Hepatocyte (in vitro differentiated cells): ENCODE data around the gene ATAT1. TPM values are rescaled to one million over a fixed set of nuclear protein-coding genes. Genes with fewer than 3 reads are reported as not detected.

Experiments used
- DNase-seq: peaks from one replicate; pipeline ENCODE4 v3.0.0-alpha.2; 2016; ENCODE audit warnings: low spot score
- H2AFZ ChIP-seq: fragments of 200-600 bp; sonication (generic); 2 replicates; pipeline ENCODE4 v1.6.0; 2016; ENCODE audit warnings: antibody characterized with exemption, mild to moderate bottlenecking
- H3K27ac ChIP-seq: fragments of 200-600 bp; sonication (generic); 2 replicates; pipeline ENCODE4 v1.5.1; 2016; ENCODE audit warnings: mild to moderate bottlenecking
- H3K27me3 ChIP-seq: fragments of 200-600 bp; sonication (generic); 2 replicates; pipeline ENCODE4 v1.6.1; 2016
- H3K36me3 ChIP-seq: fragments of 200-600 bp; sonication (generic); replicated peaks from 2 replicates; pipeline ENCODE4 v1.5.1; 2016; ENCODE audit warnings: low read depth; ENCODE audit not compliant: insufficient read depth
- H3K4me1 ChIP-seq: fragments of 200-600 bp; sonication (generic); 2 replicates; pipeline ENCODE4 v1.5.1; 2016; ENCODE audit warnings: mild to moderate bottlenecking, moderate library complexity; ENCODE audit not compliant: insufficient read depth
- H3K4me2 ChIP-seq: fragments of 200-600 bp; sonication (generic); 2 replicates; pipeline ENCODE4 v1.6.0; 2016
- H3K4me3 ChIP-seq: fragments of 200-600 bp; sonication (generic); 2 replicates; pipeline ENCODE4 v1.5.1; 2016; ENCODE audit warnings: mild to moderate bottlenecking
- H3K79me2 ChIP-seq: fragments of 200-600 bp; sonication (generic); 2 replicates; pipeline ENCODE4 v1.6.0; 2017; ENCODE audit warnings: mild to moderate bottlenecking
- H3K9me2 ChIP-seq: fragments of 200-600 bp; sonication (generic); replicated peaks from 2 replicates; pipeline ENCODE4 v1.6.0; 2017; ENCODE audit warnings: mild to moderate bottlenecking; ENCODE audit not compliant: insufficient read depth
- H3K9me3 ChIP-seq: fragments of 200-600 bp; sonication (generic); 2 replicates; pipeline ENCODE4 v1.5.1; 2016; ENCODE audit warnings: low read depth, mild to moderate bottlenecking
- H4K20me1 ChIP-seq: fragments of 200-600 bp; sonication (generic); 2 replicates; pipeline ENCODE4 v1.6.0; 2016; ENCODE audit warnings: mild to moderate bottlenecking; ENCODE audit not compliant: insufficient read depth, poor library complexity, severe bottlenecking
- EZH2 ChIP-seq: fragments of 200-600 bp; sonication (generic); IDR thresholded peaks from 2 replicates; pipeline ENCODE4 v1.6.1; 2016; ENCODE audit warnings: antibody characterized with exemption, mild to moderate bottlenecking, borderline replicate concordance
- EZH2phosphoT487 ChIP-seq: fragments of 200-600 bp; sonication (generic); IDR thresholded peaks from one replicate; pipeline ENCODE4 v1.6.1; 2018; ENCODE audit warnings: antibody characterized with exemption, mild to moderate bottlenecking, low read depth, moderate library complexity; ENCODE audit not compliant: unreplicated experiment, severe bottlenecking
- WGBS: methylation state at CpG from one replicate; pipeline ENCODE4 v1.1.6; 2016; ENCODE audit warnings: low lambda C conversion rate; ENCODE audit errors: missing lambda C conversion rate; 5-methylcytosine and 5-hydroxymethylcytosine counted together
- polyA plus RNA-seq: library from polyadenylated mRNA; unstranded; fragments of >200 nt; fragmentation: Nextera tagmentation; extraction: Ambion mirVana; gene quantifications from 2 replicates; pipeline ENCODE4 v1.2.1, GENCODE V29; 2016
- total RNA-seq: library from RNA; depleted of rRNA; stranded (reverse); fragments of >200 nt; gene quantifications from 2 replicates; pipeline ENCODE4 v1.2.3, GENCODE V29; 2014
- TF ChIP-seq, protein P1 (sequence below): fragments of 200-600 bp; sonication (generic); IDR thresholded peaks from 2 replicates; pipeline ENCODE4 v1.5.1; 2016; ENCODE audit warnings: antibody characterized with exemption, mild to moderate bottlenecking; ENCODE audit not compliant: poor library complexity

ATAT1 gene
- total and polyA plus RNA-seq, 2 experiments from 2014 or later, result 7.0 to 18.3 TPM

GRCh38 chr6:30613251-30614043, 13.2 kb upstream of the ATAT1 start:
- peak overlapping the region; percentile 79 for H3K4me2 ChIP-seq
- peaks cover 24% of the 10 kb centered on the region for H4K20me1 ChIP-seq
- H3K27me3 ChIP-seq, result no peaks in the 10 kb centered on the region
- H3K9me2 ChIP-seq, result no peaks in the 10 kb centered on the region
- no peaks in the 10 kb centered on the region for H3K9me3 ChIP-seq
- DNase-seq, result no peak
- peaks cover 36% of the 10 kb centered on the region for H3K79me2 ChIP-seq
- peak overlapping the region; percentile 87 for H3K27ac ChIP-seq
- H3K4me3 ChIP-seq, result no peak overlapping the region
- TF ChIP-seq EZH2phosphoT487, result no peak
- TF ChIP-seq, protein P1, sequence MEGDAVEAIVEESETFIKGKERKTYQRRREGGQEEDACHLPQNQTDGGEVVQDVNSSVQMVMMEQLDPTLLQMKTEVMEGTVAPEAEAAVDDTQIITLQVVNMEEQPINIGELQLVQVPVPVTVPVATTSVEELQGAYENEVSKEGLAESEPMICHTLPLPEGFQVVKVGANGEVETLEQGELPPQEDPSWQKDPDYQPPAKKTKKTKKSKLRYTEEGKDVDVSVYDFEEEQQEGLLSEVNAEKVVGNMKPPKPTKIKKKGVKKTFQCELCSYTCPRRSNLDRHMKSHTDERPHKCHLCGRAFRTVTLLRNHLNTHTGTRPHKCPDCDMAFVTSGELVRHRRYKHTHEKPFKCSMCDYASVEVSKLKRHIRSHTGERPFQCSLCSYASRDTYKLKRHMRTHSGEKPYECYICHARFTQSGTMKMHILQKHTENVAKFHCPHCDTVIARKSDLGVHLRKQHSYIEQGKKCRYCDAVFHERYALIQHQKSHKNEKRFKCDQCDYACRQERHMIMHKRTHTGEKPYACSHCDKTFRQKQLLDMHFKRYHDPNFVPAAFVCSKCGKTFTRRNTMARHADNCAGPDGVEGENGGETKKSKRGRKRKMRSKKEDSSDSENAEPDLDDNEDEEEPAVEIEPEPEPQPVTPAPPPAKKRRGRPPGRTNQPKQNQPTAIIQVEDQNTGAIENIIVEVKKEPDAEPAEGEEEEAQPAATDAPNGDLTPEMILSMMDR, result no peak
- no peak overlapping the region for H2AFZ ChIP-seq
- peaks cover 6% of the 10 kb centered on the region for H3K36me3 ChIP-seq
- H3K4me1 ChIP-seq, result peaks cover 13% of the 10 kb centered on the region

DNA sequence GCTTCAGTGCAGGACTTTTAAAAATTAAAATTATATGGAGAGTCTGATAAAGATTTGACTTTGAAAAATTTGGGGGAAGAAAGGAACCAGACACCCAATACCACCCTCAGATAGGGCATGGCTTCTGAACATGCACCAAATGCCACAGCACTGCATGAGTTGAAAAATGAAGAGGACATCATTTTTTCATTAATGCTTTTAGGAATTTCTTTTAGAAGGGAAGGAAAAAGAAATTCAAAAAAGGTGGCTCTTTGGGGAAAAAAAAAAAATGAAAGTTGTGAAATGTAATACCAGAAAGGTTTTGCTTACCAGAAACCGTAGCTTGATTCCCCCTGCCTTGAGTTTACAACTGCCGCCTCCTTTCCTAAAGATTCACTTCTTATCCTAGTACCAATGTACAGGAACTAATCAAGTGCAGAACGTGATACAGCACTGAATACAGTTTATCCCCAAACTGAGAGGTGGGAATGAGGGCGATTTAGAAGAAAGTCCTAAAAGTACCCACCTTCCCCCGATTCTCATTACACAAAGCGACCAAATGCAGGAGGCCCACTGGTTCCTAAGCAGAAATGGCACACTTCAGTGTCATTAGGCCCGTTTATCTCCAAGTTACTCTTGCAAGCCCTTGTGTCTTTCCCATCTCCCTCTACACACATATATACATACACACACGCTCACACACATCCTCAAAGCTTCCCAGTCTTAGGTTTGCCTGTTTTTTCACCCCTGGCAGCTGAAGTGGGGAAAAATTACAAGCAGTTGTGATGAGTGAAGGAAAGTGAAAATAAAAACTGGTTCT, 12.4 kb upstream of the ATAT1 start:
- peaks cover 24% of the 10 kb centered on the region for H4K20me1 ChIP-seq
- 54% methylated on average over 8 of the region's 8 CpGs for WGBS
- H3K27me3 ChIP-seq, result no peaks in the 10 kb centered on the region
- no peak overlapping the region for H2AFZ ChIP-seq
- TF ChIP-seq, protein P1, result no peak
- no peak for TF ChIP-seq EZH2
- no peak for TF ChIP-seq EZH2phosphoT487
- peaks cover 42% of the 10 kb centered on the region for H3K79me2 ChIP-seq
- peaks cover 18% of the 10 kb centered on the region for H3K4me1 ChIP-seq
- peak overlapping the region; percentile 79 for H3K4me2 ChIP-seq
- no peaks in the 10 kb centered on the region for H3K9me2 ChIP-seq
- no peaks in the 10 kb centered on the region for H3K9me3 ChIP-seq
- no peak for DNase-seq
- peak overlapping the region; percentile 12 for H3K4me3 ChIP-seq
- peaks cover 6% of the 10 kb centered on the region for H3K36me3 ChIP-seq
- peak overlapping the region; percentile 87 for H3K27ac ChIP-seq

DNA sequence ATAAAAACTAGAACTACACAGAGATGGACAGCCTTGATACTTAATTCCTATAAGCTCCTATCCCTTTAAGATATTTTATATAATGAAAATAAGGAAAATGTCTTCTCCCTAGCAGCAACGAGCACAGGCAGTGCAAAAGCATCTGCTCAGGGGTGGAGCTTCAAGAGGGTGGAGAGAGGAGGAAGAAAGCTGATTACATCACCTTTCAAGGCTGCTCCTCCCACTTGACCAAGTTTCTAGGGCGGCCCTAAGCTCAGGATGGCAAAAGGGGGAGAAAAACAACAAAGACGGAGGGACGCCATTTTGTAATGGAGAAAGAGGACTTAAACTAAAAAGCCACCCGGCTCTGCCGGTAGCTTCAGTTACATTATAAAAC, 11.8 kb upstream of the ATAT1 start:
- under 1% methylated on average over 6 of the region's 6 CpGs for WGBS
- Histone ChIP-seq H3K4me1 (peaks cover 18% of the 10 kb centered on the region), H3K79me2 (peaks cover 41% of the 10 kb centered on the region), H3K36me3 (peaks cover 6% of the 10 kb centered on the region), H3K27me3 (no peaks in the 10 kb centered on the region), H3K4me3 (peak overlapping the region; percentile 81), H3K9me3 (no peaks in the 10 kb centered on the region), H3K27ac (peak overlapping the region; percentile 98), H3K9me2 (no peaks in the 10 kb centered on the region), H2AFZ (no peak overlapping the region), H4K20me1 (peaks cover 22% of the 10 kb centered on the region), H3K4me2 (peak overlapping the region; percentile 90)
- DNase-seq, result peak; percentile 96
- TF ChIP-seq EZH2 (no peak), EZH2phosphoT487 (no peak)
- TF ChIP-seq, protein P1, result no peak
